ENCODE data around the gene LMOD3. TPM values are rescaled to one million over a fixed set of nuclear protein-coding genes. Genes with fewer than 3 reads are reported as not detected.

Gene LMOD3
- total RNA-seq, 1 donor from 2014 or later, result 162 TPM

GRCh38 chr3:69129531-69129930, 7.1 kb upstream of the LMOD3 start:
- ATAC-seq (no peak), DNase-seq (no peak)
- intact Hi-C loops (cut with micrococcal nuclease), result no loop called here

- ATAC-seq (no peak), DNase-seq (no peak)
- intact Hi-C loops (cut with micrococcal nuclease), result no loop called here
Measured at GRCh38 chr3:69128509-69128908, 6.1 kb upstream of the LMOD3 start.

- intact Hi-C loops (cut with micrococcal nuclease), result no loop called here
- ATAC-seq, result no peak
- DNase-seq, result no peak
Measured at GRCh38 chr3:69126999-69127398, 4.6 kb upstream of the LMOD3 start.

- no peak for DNase-seq
Measured at GRCh38 chr3:69126216-69126615, 3.8 kb upstream of the LMOD3 start.

GRCh38 chr3:69121950-69122349, 445 bp downstream of the LMOD3 start:
- ATAC-seq (peak; percentile 40), DNase-seq (no peak)
- intact Hi-C loops (cut with micrococcal nuclease), result no loop called here

More at GRCh38 chr3:69126216-69126615, 3.8 kb upstream of the LMOD3 start:
- ATAC-seq, result no peak
- intact Hi-C loops (cut with micrococcal nuclease), result no loop called here

GRCh38 chr3:69121513-69121912, 882 bp downstream of the LMOD3 start:
- intact Hi-C loops (cut with micrococcal nuclease), result no loop called here
- DNase-seq (no peak), ATAC-seq (peak; percentile 66)

GRCh38 chr3:69120879-69121464, 1.4 kb downstream of the LMOD3 start:
- DNase-seq (no peak), ATAC-seq (peak; percentile 50)
- intact Hi-C loops (cut with micrococcal nuclease), result no loop called here

GRCh38 chr3:69119681-69120080, 2.7 kb downstream of the LMOD3 start:
- no peak for ATAC-seq
- no peak for DNase-seq
- intact Hi-C loops (cut with micrococcal nuclease), result no loop called here

- ATAC-seq, result no peak
Measured at GRCh38 chr3:69119138-69119537, 3.3 kb downstream of the LMOD3 start.

GRCh38 chr3:69118555-69118954, 3.8 kb downstream of the LMOD3 start:
- intact Hi-C loops (cut with micrococcal nuclease), result no loop called here
- DNase-seq (no peak), ATAC-seq (no peak)

More at GRCh38 chr3:69119138-69119537, 3.3 kb downstream of the LMOD3 start:
- no peak for DNase-seq
- intact Hi-C loops (cut with micrococcal nuclease), result no loop called here

- intact Hi-C loops (cut with micrococcal nuclease), result no loop called here
- DNase-seq (no peak), ATAC-seq (peak; percentile 55)
Measured at GRCh38 chr3:69116897-69117296, 5.5 kb downstream of the LMOD3 start.

- no peak for DNase-seq
- peak; percentile 9 for ATAC-seq
- intact Hi-C loops (cut with micrococcal nuclease), result no loop called here
Measured at GRCh38 chr3:69116162-69116561, 6.2 kb downstream of the LMOD3 start.

GRCh38 chr3:69115731-69116130, 6.7 kb downstream of the LMOD3 start:
- ATAC-seq, result peak; percentile 86
- intact Hi-C loops (cut with micrococcal nuclease), result no loop called here
- no peak for DNase-seq

- ATAC-seq, result peak; percentile 30
- intact Hi-C loops (cut with micrococcal nuclease), result no loop called here
- DNase-seq, result no peak
Measured at GRCh38 chr3:69113536-69113935, 8.9 kb downstream of the LMOD3 start.

GRCh38 chr3:69110941-69111546, 11.4 kb downstream of the LMOD3 start:
- DNase-seq, result no peak
- no peak for ATAC-seq
- intact Hi-C loops (cut with micrococcal nuclease), result no loop called here

- DNase-seq (no peak), ATAC-seq (no peak)
- intact Hi-C loops (cut with micrococcal nuclease), result no loop called here
Measured at GRCh38 chr3:69108811-69109210, 13.6 kb downstream of the LMOD3 start.

GRCh38 chr3:69107841-69108240, 14.6 kb downstream of the LMOD3 start:
- intact Hi-C loops (cut with micrococcal nuclease), result no loop called here
- ATAC-seq (no peak), DNase-seq (no peak)

- intact Hi-C loops (cut with micrococcal nuclease), result no loop called here
- ATAC-seq (no peak), DNase-seq (no peak)
Measured at GRCh38 chr3:69105320-69105719, 17.1 kb downstream of the LMOD3 start.

GRCh38 chr3:69104586-69104985, 17.8 kb downstream of the LMOD3 start:
- no peak for ATAC-seq
- intact Hi-C loops (cut with micrococcal nuclease), result no loop called here
- no peak for DNase-seq

- intact Hi-C loops (cut with micrococcal nuclease), result no loop called here
- peak; percentile 76 for ATAC-seq
- DNase-seq, result no peak
Measured at GRCh38 chr3:69103123-69103522, 19.3 kb downstream of the LMOD3 start.

- intact Hi-C loops (cut with micrococcal nuclease), result no loop called here
- no peak for DNase-seq
Measured at GRCh38 chr3:69102384-69102783, 20.0 kb downstream of the LMOD3 start.

More at GRCh38 chr3:69102384-69102783, 20.0 kb downstream of the LMOD3 start:
- no peak for ATAC-seq

Measured in left ventricle myocardium superior (tissue), 1 donor.